Smooth muscle cell (in vitro differentiated cells): ENCODE results near the gene CYP11A1. TPM values are rescaled to one million over a fixed set of nuclear protein-coding genes. Genes with fewer than 3 reads are reported as not detected.

Experiments used
- DNase-seq: peaks from one replicate; lab custom pipeline; 2025; ENCODE audit not compliant: unreplicated experiment; lab: John Stamatoyannopoulos, UW
- H2AFZ ChIP-seq: fragments of 200-600 bp; sonication (generic); 2 replicates; pipeline ENCODE4 v1.6.0; 2016; ENCODE audit warnings: antibody characterized with exemption, low read depth, mild to moderate bottlenecking
- H3F3A ChIP-seq: fragments of 200-600 bp; sonication (generic); 2 replicates; pipeline ENCODE4 v1.6.0; 2017; ENCODE audit warnings: antibody characterized with exemption, low read depth
- H3K27ac ChIP-seq: fragments of 200-600 bp; sonication (generic); 2 replicates; pipeline ENCODE4 v1.5.1; 2016; ENCODE audit warnings: low read depth, mild to moderate bottlenecking
- H3K27me3 ChIP-seq: fragments of 200-600 bp; sonication (generic); 2 replicates; pipeline ENCODE4 v1.6.1; 2016; ENCODE audit warnings: low read depth, mild to moderate bottlenecking
- H3K36me3 ChIP-seq: fragments of 200-600 bp; sonication (generic); 2 replicates; pipeline ENCODE4 v1.5.1; 2016; ENCODE audit warnings: low read depth
- H3K4me1 ChIP-seq: fragments of 200-600 bp; sonication (generic); 2 replicates; pipeline ENCODE4 v1.5.1; 2016; ENCODE audit warnings: low read depth
- H3K4me2 ChIP-seq: fragments of 200-600 bp; sonication (generic); 2 replicates; pipeline ENCODE4 v1.6.0; 2016; ENCODE audit warnings: mild to moderate bottlenecking
- H3K4me3 ChIP-seq: fragments of 200-600 bp; sonication (generic); 2 replicates; pipeline ENCODE4 v1.5.1; 2016; ENCODE audit warnings: mild to moderate bottlenecking
- H3K79me2 ChIP-seq: fragments of 200-600 bp; sonication (generic); 2 replicates; pipeline ENCODE4 v1.6.0; 2016; ENCODE audit warnings: low read depth, mild to moderate bottlenecking
- H3K9ac ChIP-seq: fragments of 200-600 bp; sonication (generic); 2 replicates; pipeline ENCODE4 v1.6.0; 2016; ENCODE audit warnings: low read depth
- H3K9me3 ChIP-seq: fragments of 200-600 bp; sonication (generic); replicated peaks from 2 replicates; pipeline ENCODE4 v1.5.1; 2016; ENCODE audit warnings: low read depth
- H4K20me1 ChIP-seq: fragments of 200-600 bp; sonication (generic); 2 replicates; pipeline ENCODE4 v1.6.0; 2016; ENCODE audit warnings: low read depth
- WGBS: methylation state at CpG from one replicate; pipeline ENCODE4 v1.1.7; 2016; ENCODE audit warnings: low lambda C conversion rate; 5-methylcytosine and 5-hydroxymethylcytosine counted together
- polyA plus RNA-seq: library from polyadenylated mRNA; unstranded; fragments of >200 nt; fragmentation: Nextera tagmentation; extraction: Ambion mirVana; gene quantifications from 2 replicates; pipeline ENCODE4 v1.2.1, GENCODE V29; 2016
- total RNA-seq: library from RNA; depleted of rRNA; stranded (reverse); fragments of >200 nt; gene quantifications from 2 replicates; pipeline ENCODE4 v1.2.3, GENCODE V29; 2014
- TF ChIP-seq, protein P1 (sequence below): fragments of 200-600 bp; sonication (generic); IDR thresholded peaks from 2 replicates; pipeline ENCODE4 v1.5.1; 2017; ENCODE audit warnings: borderline replicate concordance, mild to moderate bottlenecking, antibody characterized with exemption; ENCODE audit not compliant: insufficient read depth, poor library complexity, severe bottlenecking

Gene CYP11A1
- total and polyA plus RNA-seq, 2 experiments from 2014 or later: 3.5 to 6.6 TPM

DNA sequence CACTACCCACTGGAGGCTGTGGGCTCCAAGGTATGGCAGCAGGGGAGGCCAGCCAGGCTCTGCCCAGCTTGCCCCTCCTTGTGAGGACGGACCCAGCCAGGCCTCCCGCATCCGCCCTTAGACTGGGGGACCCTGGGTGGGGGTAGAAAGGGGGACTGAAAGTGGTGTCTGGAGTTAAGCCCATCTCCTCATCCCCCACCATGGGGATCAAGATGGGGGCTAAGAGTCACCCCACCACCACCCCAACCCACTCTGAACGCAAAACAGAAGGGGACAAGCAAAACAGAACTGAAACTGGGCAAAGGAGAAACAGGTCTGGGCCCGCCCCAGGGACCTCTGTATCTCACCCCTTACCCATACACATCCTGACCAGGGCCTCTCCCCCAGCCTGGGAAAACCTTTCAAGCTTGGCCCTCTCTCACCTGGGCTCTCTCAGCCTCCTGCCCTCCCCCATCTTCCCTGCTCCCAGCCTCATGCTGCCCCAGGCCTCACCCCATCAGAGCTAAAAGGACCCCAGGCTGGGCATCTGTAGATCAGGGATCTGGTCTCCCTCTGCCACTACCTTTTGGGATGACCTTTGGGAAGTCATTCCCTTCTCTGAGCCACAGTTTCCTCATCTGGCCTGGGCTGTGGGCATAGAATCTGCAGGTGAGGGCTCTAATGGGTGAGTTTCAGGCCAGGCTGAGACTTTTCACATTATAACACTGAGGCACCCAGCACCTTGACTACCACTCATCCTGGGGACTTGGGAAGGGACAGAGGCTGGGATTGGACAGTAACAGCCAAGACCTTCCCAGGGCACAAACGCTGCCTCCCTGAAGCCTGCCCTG, 30.0 kb upstream of the CYP11A1 start:
- Histone ChIP-seq H3K4me2 (peak overlapping the region; percentile 39), H3K4me3 (no peak overlapping the region), H3K9ac (peak overlapping the region; percentile 77), H3K27ac (peak overlapping the region; percentile 94), H3K27me3 (no peaks in the 10 kb centered on the region), H3K79me2 (no peaks in the 10 kb centered on the region), H3K9me3 (no peaks in the 10 kb centered on the region), H3K36me3 (no peaks in the 10 kb centered on the region), H2AFZ (no peak overlapping the region), H3K4me1 (peaks cover 18% of the 10 kb centered on the region), H4K20me1 (no peaks in the 10 kb centered on the region), H3F3A (no peaks in the 10 kb centered on the region)
- TF ChIP-seq, protein P1, sequence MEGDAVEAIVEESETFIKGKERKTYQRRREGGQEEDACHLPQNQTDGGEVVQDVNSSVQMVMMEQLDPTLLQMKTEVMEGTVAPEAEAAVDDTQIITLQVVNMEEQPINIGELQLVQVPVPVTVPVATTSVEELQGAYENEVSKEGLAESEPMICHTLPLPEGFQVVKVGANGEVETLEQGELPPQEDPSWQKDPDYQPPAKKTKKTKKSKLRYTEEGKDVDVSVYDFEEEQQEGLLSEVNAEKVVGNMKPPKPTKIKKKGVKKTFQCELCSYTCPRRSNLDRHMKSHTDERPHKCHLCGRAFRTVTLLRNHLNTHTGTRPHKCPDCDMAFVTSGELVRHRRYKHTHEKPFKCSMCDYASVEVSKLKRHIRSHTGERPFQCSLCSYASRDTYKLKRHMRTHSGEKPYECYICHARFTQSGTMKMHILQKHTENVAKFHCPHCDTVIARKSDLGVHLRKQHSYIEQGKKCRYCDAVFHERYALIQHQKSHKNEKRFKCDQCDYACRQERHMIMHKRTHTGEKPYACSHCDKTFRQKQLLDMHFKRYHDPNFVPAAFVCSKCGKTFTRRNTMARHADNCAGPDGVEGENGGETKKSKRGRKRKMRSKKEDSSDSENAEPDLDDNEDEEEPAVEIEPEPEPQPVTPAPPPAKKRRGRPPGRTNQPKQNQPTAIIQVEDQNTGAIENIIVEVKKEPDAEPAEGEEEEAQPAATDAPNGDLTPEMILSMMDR: no peak
- WGBS: 91% methylated on average over 6 of the region's 6 CpGs
- DNase-seq: no peak

DNA sequence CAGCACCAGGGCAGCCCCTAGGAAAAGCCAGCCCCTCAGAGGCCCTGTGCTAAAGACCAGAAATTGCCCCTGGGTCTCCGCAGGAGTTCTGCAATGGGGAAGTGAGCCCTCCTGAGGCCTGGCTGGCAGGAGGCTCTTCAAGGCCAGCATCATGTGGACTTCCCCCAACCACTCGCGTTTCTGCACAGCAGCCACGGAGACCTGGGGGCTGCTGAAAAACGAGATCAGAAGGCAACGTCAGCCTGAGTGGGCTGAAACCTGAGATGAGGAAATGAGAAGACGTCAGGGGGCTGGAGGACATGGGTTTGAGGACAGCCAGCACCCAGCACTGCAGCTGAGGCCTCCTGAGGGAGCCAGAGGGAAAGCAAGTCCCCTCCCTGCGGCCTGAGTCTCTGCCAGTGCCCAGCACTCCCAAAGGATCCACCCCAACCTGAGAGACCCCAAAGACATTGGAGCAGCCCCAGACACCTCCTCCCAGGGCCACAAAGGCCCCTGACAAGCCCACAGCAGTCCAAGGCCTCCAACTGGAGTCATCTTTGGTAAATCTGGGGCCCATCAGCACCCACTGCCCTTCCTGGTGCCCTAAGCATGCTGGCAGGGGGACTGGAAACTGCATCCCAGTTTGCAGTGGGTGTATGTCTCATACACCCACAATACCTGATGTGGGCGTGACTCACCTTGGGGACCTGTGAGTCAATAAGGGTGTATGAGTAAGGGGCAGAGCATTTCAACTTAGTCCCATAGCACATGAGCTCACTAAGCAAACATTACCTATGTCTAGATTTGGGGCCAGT, 29.2 kb upstream of the CYP11A1 start:
- peak overlapping the region; percentile 94 for H3K27ac ChIP-seq
- H3K4me3 ChIP-seq: no peak overlapping the region
- H3K9me3 ChIP-seq: no peaks in the 10 kb centered on the region
- WGBS: 34% methylated on average over 9 of the region's 9 CpGs
- no peak for DNase-seq
- H3K9ac ChIP-seq: peak overlapping the region; percentile 77
- no peaks in the 10 kb centered on the region for H3K79me2 ChIP-seq
- no peaks in the 10 kb centered on the region for H4K20me1 ChIP-seq
- TF ChIP-seq, protein P1: no peak
- H2AFZ ChIP-seq: peak overlapping the region; percentile 14
- H3K4me2 ChIP-seq: peak overlapping the region; percentile 39
- no peaks in the 10 kb centered on the region for H3K36me3 ChIP-seq
- H3K4me1 ChIP-seq: peaks cover 18% of the 10 kb centered on the region
- H3K27me3 ChIP-seq: no peaks in the 10 kb centered on the region
- no peaks in the 10 kb centered on the region for H3F3A ChIP-seq

DNA sequence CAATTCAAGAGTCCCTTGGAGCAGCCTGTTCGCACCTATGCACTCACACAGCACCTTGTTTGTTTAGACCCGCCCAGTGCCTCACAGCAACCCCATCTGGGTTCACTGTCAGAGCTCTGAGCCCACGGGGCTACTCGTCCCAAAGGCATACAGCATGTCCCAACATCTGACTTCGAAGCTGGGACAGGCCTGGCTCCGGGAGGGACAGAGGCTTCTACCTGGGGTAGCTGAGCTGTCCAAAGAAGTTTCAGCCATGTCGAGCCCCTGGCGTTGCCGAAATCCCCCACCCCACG, 28.6 kb upstream of the CYP11A1 start:
- Histone ChIP-seq H3K27ac (peak overlapping the region; percentile 94), H2AFZ (peak overlapping the region; percentile 14), H3F3A (no peaks in the 10 kb centered on the region), H3K79me2 (no peaks in the 10 kb centered on the region), H3K4me2 (peak overlapping the region; percentile 18), H3K9ac (peak overlapping the region; percentile 72), H3K4me1 (peaks cover 18% of the 10 kb centered on the region), H4K20me1 (no peaks in the 10 kb centered on the region), H3K4me3 (no peak overlapping the region), H3K9me3 (no peaks in the 10 kb centered on the region), H3K36me3 (no peaks in the 10 kb centered on the region), H3K27me3 (no peaks in the 10 kb centered on the region)
- no peak for DNase-seq
- WGBS: 89% methylated on average over 10 of the region's 10 CpGs
- TF ChIP-seq, protein P1: no peak
